GM18951 (cell line): ENCODE results near the gene SLC19A1.
"Not testable (repeated sequence)": the region's sequence is repeated elsewhere in the genome, so short reads cannot be mapped to it uniquely, and the experiment has no call there.

Experiments used
- POLR2A ChIP-seq: IDR thresholded peaks from 4 replicates; pipeline ENCODE4 v1.6.1; 2011; ENCODE audit warnings: mild to moderate bottlenecking; ENCODE audit not compliant: insufficient read length, insufficient read depth; ENCODE audit errors: extremely low read depth
- in situ Hi-C: fragments of 300-500 bp; cut with MboI; formaldehyde crosslinking; loops from one replicate; pipeline ENCODE4 v1.12.0; 2022; ENCODE audit warnings: low sequenced_read_pairs, mixed read lengths, inconsistent platforms; ENCODE audit not compliant: unreplicated experiment

The SLC19A1 gene

DNA sequence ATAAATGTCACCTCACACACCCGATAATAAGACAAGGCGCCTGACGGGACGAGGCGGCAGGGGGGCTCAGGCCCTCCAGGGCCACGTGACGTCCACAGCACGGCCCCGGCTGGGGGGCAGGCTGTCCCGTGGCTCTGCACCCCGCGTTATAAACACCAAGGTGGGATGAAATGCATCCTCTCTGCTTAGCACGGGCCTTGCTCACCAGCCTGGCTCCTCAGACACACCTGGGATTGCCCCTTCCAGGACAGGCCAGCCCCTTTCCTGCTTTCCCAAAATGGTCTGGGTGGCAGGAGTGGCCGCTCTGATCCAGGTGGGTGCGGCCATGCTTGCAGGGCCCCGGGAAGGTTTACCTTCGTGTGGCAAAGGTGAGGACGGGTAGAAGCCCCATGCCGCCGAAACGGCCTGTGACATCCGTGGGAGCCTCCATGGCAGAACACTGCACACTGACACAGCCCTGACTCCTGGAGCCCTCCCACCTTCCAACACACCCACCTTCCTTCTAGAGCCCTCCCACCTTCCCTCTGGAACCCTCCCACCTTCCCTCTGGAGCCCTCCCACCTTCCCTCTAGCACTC, 35.9 kb downstream of the SLC19A1 start:
- TF ChIP-seq POLR2A = no peak
- in situ Hi-C loops = no loop called here

DNA sequence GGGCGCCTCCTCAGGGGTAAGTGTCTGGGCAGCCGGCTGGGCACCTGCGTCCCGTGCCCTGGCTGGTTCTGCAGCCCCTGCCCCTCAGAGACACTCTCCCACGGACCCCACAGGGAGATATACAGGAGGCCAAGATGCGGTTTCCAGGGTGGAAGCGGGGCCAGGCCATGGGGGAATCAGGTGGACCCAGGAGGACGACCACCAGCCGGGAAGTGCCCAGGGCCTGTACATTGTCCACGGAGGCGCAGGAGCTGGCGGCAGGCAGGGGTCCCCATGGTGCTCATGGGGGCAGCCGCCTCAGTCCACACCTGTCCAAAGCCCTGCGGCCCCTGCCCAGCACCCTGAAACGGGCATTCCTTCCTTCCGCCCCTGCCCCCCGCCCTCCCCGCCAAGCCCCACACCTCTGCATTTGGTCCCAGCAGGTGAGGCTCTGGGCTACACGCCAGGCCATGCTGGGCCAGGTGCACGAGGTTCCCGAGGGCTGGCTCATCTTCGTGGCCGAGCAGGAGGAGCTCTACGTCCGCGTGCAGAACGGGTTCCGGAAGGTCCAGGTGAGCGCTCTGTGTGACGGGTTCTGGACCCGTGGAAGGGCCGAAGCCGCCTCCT, 36.7 kb downstream of the SLC19A1 start:
- in situ Hi-C loops = no loop called here

DNA sequence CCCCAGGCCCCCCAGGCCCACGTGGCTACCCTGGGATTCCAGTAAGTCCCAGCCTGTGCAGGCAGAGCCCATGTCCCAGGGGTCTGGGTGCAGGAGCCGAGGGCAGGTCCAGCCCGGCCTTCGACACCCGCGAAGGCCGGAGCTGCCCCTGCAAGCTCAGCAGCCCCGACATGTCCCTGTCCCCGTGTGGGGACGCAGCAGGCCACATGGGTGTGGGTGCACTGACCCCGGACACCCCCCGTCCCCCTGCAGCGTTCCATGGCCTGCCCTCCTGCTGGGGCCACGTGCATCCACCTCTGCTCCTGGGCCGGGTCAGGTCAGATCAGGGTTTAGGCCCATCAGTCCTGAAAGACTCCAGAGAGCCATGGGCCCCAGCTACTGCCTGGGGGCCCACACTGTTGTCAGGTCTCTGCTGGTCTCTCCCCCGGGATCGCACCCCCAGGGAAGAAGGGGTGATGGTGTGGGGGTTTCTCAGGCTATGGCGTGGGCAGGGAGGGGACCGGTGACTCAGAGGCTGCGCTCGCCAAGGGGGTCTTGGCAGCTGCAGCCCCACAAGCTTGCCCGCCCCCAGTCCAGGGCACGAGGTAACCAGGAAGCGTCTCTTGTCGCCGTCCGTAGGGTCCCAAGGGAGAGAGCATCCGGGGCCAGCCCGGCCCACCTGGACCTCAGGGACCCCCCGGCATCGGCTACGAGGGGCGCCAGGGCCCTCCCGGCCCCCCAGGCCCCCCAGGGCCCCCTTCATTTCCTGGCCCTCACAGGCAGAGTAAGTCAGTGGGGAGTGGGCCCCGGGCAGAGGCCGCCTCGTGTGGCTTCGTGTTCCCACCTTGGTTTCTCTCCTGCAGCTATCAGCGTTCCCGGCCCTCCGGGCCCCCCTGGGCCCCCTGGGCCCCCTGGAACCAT, 37.5 kb downstream of the SLC19A1 start:
- in situ Hi-C loops = no loop called here
- TF ChIP-seq POLR2A = no peak

More for the DNA sequence above, 36.7 kb downstream of the SLC19A1 start:
- no peak for TF ChIP-seq POLR2A

DNA sequence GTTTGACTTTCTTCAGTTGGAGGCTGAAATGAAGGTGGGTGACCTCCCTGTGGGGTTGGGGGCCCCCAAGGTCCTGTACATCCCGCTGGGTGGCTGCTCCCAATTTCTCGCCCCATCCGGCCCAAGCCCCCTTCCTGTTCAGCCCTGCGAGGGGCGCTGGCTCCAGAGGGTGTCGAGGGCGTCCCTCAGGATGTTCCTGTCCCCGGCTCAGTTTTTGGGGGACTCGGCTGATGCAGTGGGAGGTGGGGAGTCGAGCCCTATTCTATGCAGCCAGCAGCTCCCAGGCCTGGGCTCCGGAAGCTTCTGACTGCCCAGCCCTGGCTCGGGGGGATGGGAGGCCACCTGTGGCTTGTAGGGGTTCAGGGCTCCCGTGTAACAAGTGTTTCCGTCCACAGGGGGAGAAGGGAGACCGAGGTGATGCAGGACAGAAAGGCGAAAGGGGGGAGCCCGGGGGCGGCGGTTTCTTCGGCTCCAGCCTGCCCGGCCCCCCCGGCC, 38.2 kb downstream of the SLC19A1 start:
- TF ChIP-seq POLR2A = no peak
- in situ Hi-C loops = no loop called here

DNA sequence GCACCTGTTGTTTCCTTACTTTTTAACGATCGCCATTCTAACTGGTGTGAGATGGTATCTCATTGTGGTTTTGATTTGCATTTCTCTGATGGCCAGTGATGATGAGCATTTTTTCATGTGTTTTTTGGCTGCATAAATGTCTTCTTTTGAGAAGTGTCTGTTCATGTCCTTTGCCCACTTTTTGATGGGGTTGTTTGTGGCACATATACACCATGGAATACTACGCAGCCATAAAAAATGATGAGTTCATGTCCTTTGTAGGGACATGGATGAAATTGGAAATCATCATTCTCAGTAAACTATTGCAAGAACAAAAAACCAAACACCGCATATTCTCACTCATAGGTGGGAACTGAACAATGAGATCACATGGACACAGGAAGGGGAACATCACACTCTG, 39.0 kb downstream of the SLC19A1 start:
- in situ Hi-C loops = not testable (repeated sequence)

DNA sequence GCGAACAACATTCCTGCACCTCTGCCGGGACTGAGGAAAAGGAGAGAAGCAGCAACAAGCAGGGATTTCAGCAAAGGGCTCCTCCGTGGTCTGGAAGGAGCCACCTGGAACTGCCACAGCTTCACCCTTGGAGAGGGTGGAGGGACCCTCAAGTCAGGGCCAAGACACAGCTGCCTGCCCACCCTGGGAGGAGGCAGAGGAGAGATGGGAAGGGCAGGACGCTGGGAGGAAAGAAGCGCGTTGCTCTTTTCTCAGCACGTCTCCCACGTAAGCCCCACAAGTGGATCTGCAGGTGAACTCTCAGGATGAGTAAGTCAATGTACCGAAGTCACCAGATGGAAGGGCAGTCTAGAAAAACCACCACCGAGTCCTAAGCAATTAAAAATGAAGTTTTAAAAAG, 39.6 kb downstream of the SLC19A1 start:
- in situ Hi-C loops = no loop called here
- no peak for TF ChIP-seq POLR2A

DNA sequence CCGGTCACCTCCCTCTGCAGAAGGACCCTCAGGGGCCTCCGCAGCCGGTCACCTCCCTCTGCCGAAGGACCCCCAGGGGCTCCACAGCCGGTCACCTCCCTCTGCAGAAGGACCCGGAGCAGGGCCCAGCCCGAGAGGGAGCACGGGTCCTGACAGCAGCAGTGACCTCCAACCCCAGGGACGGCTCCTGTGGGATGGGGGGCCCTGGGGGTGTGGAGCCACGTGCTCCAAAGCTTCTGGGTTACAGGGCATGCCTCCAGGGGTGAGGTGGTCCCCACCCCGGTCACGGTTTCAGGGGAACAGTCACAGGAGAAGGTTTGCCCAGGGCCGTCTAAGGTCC, 40.3 kb downstream of the SLC19A1 start:
- in situ Hi-C loops = no loop called here
- no peak for TF ChIP-seq POLR2A

DNA sequence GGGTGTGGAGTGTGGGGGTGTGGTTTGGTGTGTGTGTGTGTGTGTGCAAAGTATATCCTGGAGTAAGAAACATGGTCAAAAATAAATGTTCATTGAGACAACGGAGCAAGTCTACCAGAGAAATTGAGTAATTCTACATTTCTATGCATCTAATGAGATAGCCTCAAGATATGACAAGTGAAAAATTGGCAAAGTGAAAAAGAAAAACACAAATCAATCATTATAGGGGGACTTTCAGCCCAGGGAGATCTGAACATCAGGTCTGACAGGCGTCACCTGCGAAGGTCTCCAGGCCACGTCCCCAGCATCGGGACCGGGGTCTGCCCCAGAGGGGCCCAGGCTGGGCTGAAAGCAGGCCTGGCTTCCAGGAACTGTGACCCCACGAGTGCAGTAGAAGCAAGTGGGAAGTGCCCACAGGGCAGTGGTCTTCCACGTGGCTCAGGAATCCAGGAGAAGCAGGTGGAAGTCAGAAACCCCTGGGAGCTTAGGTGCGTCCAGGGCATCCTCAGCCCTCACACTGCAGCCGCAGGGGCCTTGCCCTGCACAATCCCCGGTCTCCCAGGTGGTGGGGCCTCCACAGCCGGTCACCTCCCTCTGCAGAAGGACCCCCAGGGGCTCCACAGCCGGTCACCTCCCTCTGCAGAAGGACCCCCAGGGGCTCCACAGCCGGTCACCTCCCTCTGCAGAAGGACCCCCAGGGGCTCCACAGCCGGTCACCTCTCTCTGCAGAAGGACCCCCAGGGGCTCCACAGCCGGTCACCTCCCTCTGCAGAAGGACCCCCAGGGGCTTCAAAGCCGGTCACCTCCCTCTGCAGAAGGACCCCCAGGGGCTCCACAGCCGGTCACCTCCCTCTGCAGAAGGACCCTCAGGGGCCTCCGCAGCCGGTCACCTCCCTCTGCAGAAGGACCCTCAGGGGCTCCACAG, 40.9 kb downstream of the SLC19A1 start:
- in situ Hi-C loops = not testable (repeated sequence)

DNA sequence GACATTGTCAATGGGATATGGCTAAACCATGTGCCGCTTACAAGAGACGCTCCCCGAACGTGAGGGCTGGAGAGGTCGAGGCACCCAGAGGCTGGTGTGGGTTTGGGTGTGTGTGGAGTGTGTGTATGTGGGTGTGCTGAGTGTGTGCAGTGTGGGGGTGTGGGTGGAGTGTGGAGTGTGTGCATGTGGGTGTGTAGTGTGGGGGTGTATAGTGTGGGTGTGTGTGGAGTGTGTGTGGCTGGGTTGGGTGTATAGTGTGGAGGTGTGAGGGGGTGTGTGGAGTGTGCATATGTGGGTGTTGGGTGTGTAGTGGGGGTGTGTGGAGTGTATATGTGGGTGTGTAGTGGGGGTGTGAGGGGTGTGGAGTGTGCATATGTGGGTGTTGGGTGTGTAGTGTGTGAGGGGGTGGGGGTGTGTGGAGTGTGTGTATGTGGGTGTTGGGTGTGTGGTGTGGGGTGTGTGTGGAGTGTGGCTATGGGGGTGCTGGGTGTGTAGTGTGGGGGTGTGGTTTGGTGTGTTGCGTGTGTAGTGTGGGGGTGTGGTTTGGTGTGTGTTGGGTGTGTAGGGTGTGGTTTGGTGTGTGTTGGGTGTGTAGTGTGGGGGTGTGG, 42.2 kb downstream of the SLC19A1 start:
- no peak for TF ChIP-seq POLR2A
- in situ Hi-C loops = no loop called here

DNA sequence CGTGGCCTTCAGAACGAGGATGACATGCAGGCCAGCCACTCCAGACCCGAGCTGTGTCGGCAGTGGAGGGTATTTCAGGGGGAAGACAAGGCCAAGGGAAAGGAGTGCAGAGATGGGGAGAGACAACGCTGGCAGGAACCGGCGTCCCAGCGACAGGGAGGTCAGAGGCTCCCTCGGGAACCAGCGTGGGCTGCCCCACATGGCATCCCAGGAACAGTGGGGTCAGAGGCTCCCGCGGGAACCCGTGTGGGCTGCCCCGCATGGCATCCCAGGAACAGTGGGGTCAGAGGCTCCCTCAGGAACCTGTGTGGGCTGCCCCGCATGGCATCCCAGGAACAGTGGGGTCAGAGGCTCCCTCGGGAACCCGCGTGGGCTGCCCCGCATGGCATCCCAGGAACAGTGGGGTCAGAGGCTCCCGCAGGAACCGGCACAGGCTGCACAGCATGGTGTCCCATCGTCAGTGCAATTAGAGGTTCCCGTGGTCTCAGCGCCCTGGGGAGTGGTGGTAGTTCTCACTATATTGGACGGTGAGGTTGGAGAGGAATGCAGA, 43.0 kb downstream of the SLC19A1 start:
- in situ Hi-C loops = no loop called here
- TF ChIP-seq POLR2A = no peak

DNA sequence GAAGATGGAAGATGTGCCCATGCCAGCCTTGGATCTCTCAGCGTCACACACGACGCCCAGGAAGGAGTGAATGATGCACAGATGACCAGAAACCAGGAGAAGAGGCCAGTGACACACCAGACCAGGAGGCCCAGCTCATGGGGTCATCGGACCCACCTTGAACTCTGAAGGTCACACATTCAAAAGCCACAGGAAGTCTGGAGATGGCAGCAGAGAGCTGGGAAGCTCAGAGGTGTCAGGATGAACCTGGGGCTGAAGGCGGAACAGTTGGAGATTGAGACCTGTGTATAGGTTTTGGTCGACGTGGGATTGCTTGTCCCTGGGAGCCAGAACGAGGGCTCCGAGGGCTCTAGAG, 43.6 kb downstream of the SLC19A1 start:
- in situ Hi-C loops = no loop called here
- TF ChIP-seq POLR2A = no peak

DNA sequence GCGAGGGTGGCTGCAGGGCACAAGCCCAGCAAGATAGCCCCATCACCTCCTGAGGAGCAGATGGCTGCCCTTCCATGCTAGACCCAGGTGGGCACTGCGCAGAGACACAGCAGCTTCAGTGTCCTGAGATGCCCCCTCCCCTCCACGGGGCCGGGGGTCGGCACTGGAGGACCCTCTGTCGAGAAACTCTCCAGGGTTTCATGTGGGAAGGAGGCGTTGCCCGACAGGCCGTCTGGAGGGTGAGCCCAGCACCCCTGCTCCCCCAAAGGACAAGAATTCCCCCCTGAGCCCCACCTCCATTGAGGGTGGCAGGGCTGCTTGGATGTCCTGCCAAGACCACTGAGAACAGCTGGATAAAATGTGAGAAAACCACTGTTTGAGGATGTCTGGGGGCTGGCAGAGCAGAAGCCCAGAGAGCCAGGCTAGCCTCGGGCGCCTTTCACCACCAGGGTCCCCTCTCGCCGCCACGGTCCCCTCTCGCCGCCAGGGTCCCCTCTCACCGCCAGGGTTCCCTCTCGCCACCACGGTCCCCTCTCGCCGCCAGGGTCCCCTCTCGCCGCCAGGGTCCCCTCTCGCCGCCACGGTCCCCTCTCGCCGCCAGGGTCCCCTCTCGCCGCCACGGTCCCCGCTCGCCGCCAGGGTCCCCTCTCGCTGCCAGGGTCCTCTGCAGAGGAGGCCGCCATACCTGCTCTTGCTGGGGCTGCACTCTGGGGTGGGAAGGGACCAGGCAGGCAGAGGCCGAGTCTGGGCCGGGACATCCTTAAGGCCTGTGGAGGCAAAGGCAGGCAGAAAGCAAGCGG, 44.2 kb downstream of the SLC19A1 start:
- in situ Hi-C loops = no loop called here
- TF ChIP-seq POLR2A = no peak
